HepG2 (cell line): ENCODE results near the gene USP10. TPM values are rescaled to one million over a fixed set of nuclear protein-coding genes. Genes with fewer than 3 reads are reported as not detected.
A peak's percentile ranks its signal among the peaks of the same experiment; 100 is the strongest.

ENCODE experiments used
- ATAC-seq: fragments of 200-7000 bp; cut with Tn5 transposase; 3 replicates; pipeline ENCODE4 v1.9.1; 2020; ENCODE audit warnings: mild to moderate bottlenecking, moderate library complexity
- BruUV-seq: library from RNA; stranded (reverse); fragments of 400-500 nt; replicated peaks from 2 replicates; lab custom pipeline; 2021; lab: Mats Ljungman, UMichigan
- CTCF ChIA-PET: fragments of 300-600 bp; formaldehyde crosslinking; extraction: SDS; loops from one replicate; lab custom pipeline; 2021; ENCODE audit warnings: low total read pairs, inconsistent platforms, low intra/inter-chr PET ratio; lab: Yijun Ruan, JAX
- POLR2A ChIA-PET: fragments of 350-600 bp; sonication (Branson Sonifier 250); formaldehyde crosslinking; loops from one replicate; lab custom pipeline; 2020; ENCODE audit warnings: antibody characterized with exemption, inconsistent platforms; lab: Yijun Ruan, JAX
- DNase-seq: peaks from one replicate; pipeline ENCODE4 v3.0.0-alpha.2; 2015; ENCODE audit warnings: low spot score
- FAIRE-seq: peaks from 3 replicates; lab custom pipeline; 2011; peaks lifted over from hg19 to GRCh38; lab: Jason Lieb, UNC
- H2AFZ ChIP-seq: one replicate; pipeline ENCODE4 v1.6.1; 2011; ENCODE audit warnings: low read length, inconsistent platforms
- H3K27ac ChIP-seq: fragments of 300-600 bp; 3 replicates; pipeline ENCODE4 v1.8.0; 2011; ENCODE audit warnings: mixed run types, mild to moderate bottlenecking, mixed read lengths, low read length, inconsistent platforms; ENCODE audit not compliant: insufficient read depth; ENCODE audit errors: extremely low read length
- H3K27me3 ChIP-seq, 2 experiments: fragments of 200-600 bp in 1 of 2; 2 replicates in 1 of 2; 3 replicates in 1 of 2; pipeline versions ENCODE4 v1.6.0 to v1.8.0; 2011; ENCODE audit warnings: low read length in 2 of 2, mild to moderate bottlenecking in 2 of 2, moderate library complexity in 2 of 2, inconsistent platforms in 1 of 2; ENCODE audit not compliant: insufficient read depth in 2 of 2, control insufficient read depth in 1 of 2
- H3K36me3 ChIP-seq, 2 experiments: fragments of 200-600 bp in 1 of 2; replicated peaks in 1 of 2; 2 replicates in 1 of 2; 3 replicates in 1 of 2; pipeline versions ENCODE4 v1.5.1 to v1.8.0; 2011; ENCODE audit warnings: low read length in 2 of 2, inconsistent platforms in 1 of 2; ENCODE audit not compliant: insufficient read depth in 2 of 2, control insufficient read depth in 1 of 2
- H3K4me1 ChIP-seq: 2 replicates; pipeline ENCODE4 v1.5.1; 2012; ENCODE audit warnings: low read length, inconsistent platforms; ENCODE audit not compliant: insufficient read depth
- H3K4me2 ChIP-seq: 2 replicates; pipeline ENCODE4 v1.6.0; 2011; ENCODE audit warnings: low read depth, low read length, inconsistent platforms
- H3K4me3 ChIP-seq, 3 experiments: fragments of 200-600 bp in 1 of 3; sonication (generic), shearing (Covaris generic) in 1 of 3; replicated peaks in 1 of 3; 2 replicates each; pipeline ENCODE4 v1.5.1; 2011 to 2016; ENCODE audit warnings: low read length in 3 of 3, inconsistent platforms in 2 of 3, low read depth in 2 of 3, mild to moderate bottlenecking in 2 of 3, control low read depth in 1 of 3, mixed read lengths in 1 of 3; ENCODE audit not compliant: insufficient read depth in 1 of 3
- H3K79me2 ChIP-seq: one replicate; pipeline ENCODE4 v1.6.1; 2011; ENCODE audit warnings: low read length, inconsistent platforms; ENCODE audit not compliant: insufficient read depth
- H3K9ac ChIP-seq: 2 replicates; pipeline ENCODE4 v1.6.0; 2011; ENCODE audit warnings: mild to moderate bottlenecking, low read depth, low read length, inconsistent platforms; ENCODE audit not compliant: insufficient read depth
- H3K9me3 ChIP-seq: 2 replicates; pipeline ENCODE4 v1.5.1; 2012; ENCODE audit warnings: mild to moderate bottlenecking, low read length
- H4K20me1 ChIP-seq: 2 replicates; pipeline ENCODE4 v1.6.0; 2011; ENCODE audit warnings: inconsistent platforms, mild to moderate bottlenecking, low read length, moderate library complexity; ENCODE audit not compliant: insufficient read depth
- FOXO1 ChIP-seq: sonication (generic); formaldehyde crosslinking; IDR thresholded peaks from 2 replicates; pipeline ENCODE4 v1.4.0; 2020; ENCODE audit warnings: missing genetic modification reagents
- KDM4B ChIP-seq: sonication (generic); formaldehyde crosslinking; IDR thresholded peaks from 2 replicates; pipeline ENCODE4 v1.4.0; 2020; ENCODE audit warnings: missing genetic modification reagents
- MLX ChIP-seq: IDR thresholded peaks from 2 replicates; pipeline ENCODE4 v1.6.1; 2016
- POLR2G ChIP-seq: fragments of 200-400 bp; formaldehyde crosslinking; IDR thresholded peaks from 2 replicates; pipeline ENCODE4 v1.6.1; 2018; ENCODE audit warnings: mild to moderate bottlenecking, low read depth, low read length, moderate library complexity
- RFX5 ChIP-seq: IDR thresholded peaks from 2 replicates; pipeline ENCODE4 v1.6.1; 2011; ENCODE audit warnings: low read depth, low read length, improper control_type of control experiment
- THAP7 ChIP-seq: sonication (generic); formaldehyde crosslinking; IDR thresholded peaks from 2 replicates; pipeline ENCODE4 v1.8.1; 2023; ENCODE audit warnings: mild to moderate bottlenecking, missing genetic modification reagents
- ZMYM2 ChIP-seq: sonication (generic); formaldehyde crosslinking; IDR thresholded peaks from 2 replicates; pipeline ENCODE4 v1.8.0; 2022; ENCODE audit warnings: mild to moderate bottlenecking, missing genetic modification reagents
- ZNF362 ChIP-seq: sonication (generic); formaldehyde crosslinking; IDR thresholded peaks from 2 replicates; pipeline ENCODE4 v1.4.0; 2020; ENCODE audit warnings: missing genetic modification reagents, mild to moderate bottlenecking, borderline replicate concordance
- ZNF503 ChIP-seq: sonication (generic); formaldehyde crosslinking; IDR thresholded peaks from 2 replicates; pipeline ENCODE4 v1.4.0; 2020; ENCODE audit warnings: missing genetic modification reagents
- ZNF569 ChIP-seq: sonication (generic); formaldehyde crosslinking; IDR thresholded peaks from 2 replicates; pipeline ENCODE4 v1.5.0; 2020; ENCODE audit warnings: mild to moderate bottlenecking, missing genetic modification reagents, moderate library complexity, borderline replicate concordance
- ZNF678 ChIP-seq: sonication (generic); formaldehyde crosslinking; IDR thresholded peaks from 2 replicates; pipeline ENCODE4 v1.4.0; 2020; ENCODE audit warnings: mild to moderate bottlenecking, missing genetic modification reagents
- ZNF737 ChIP-seq: sonication (generic); formaldehyde crosslinking; IDR thresholded peaks from 2 replicates; pipeline ENCODE4 v1.5.0; 2020; ENCODE audit warnings: missing genetic modification reagents, mild to moderate bottlenecking, borderline replicate concordance
- ZNF790 ChIP-seq: sonication (generic); formaldehyde crosslinking; IDR thresholded peaks from 2 replicates; pipeline ENCODE4 v1.8.0; 2022; ENCODE audit warnings: missing genetic modification reagents, mild to moderate bottlenecking, borderline replicate concordance
- WGBS: methylation state at CpG from one replicate; pipeline ENCODE4 v1.1.6; 2017; ENCODE audit warnings: low lambda C conversion rate; 5-methylcytosine and 5-hydroxymethylcytosine counted together
- in situ Hi-C: cut with HindIII; loops from 2 replicates; pipeline ENCODE4 v1.10.0; 2017; ENCODE audit warnings: low pct_unique_long_range_greater_than_20kb; ENCODE audit not compliant: extremely low pct_ligation_motif_present
- intact Hi-C: fragments of 100-400 bp; cut with micrococcal nuclease; formaldehyde crosslinking; loops from one replicate; pipeline ENCODE4 v1.10.0; 2022; ENCODE audit not compliant: unreplicated experiment
- polyA plus RNA-seq, 8 experiments: library from polyadenylated mRNA; depleted of rRNA in 3 of 8; stranded (reverse) in 7 of 8; unstranded in 1 of 8; fragments of >200 nt; fragmentation: Illumina TruSeq in 4 of 8; extraction: Trizol in 4 of 8; gene quantifications; 2 replicates each; pipeline versions ENCODE4 v1.2.1 to v1.2.3, GENCODE V29; 2011 to 2016; ENCODE audit warnings: low read depth in 4 of 8, missing spikeins in 1 of 8, mixed read lengths in 1 of 8; ENCODE audit not compliant: insufficient read depth in 1 of 8
- total RNA-seq, 5 experiments: library from RNA; depleted of rRNA; stranded (reverse); fragments of >200 nt; fragmentation: Illumina TruSeq; extraction: Trizol; gene quantifications; 2 replicates each; pipeline ENCODE4 v1.2.3, GENCODE V29; 2016; ENCODE audit warnings: low read depth in 1 of 5

Gene USP10
- total and polyA plus RNA-seq, 2 of the 13 experiments (the other 11 are each of a cell fraction or from before 2014, with no cell fraction given): 79.1 to 122 TPM

- Histone ChIP-seq H3K27ac (no peak overlapping the region), H2AFZ (no peak overlapping the region), H3K79me2 (peaks cover 97% of the 10 kb centered on the region), H3K9me3 (no peaks in the 10 kb centered on the region), H3K4me2 (no peak overlapping the region), H3K9ac (no peak overlapping the region), H3K4me3 (no peak overlapping the region), H3K4me1 (peaks cover 84% of the 10 kb centered on the region), H3K27me3 (no peaks in the 10 kb centered on the region), H4K20me1 (peaks cover 94% of the 10 kb centered on the region), H3K36me3 (peaks cover 2 to 16% of the 10 kb centered on the region in 2 experiments; a peak in 2 of 5 replicates)
- BruUV-seq: TSS peak; percentile 11
- ChIA-PET CTCF (interaction anchor here (3.7 to 5.1 kb wide), 2 partner anchors 51 to 101 kb away, joined by 38 to 69 read pairs; no protein-coding TSS in a partner anchor), POLR2A (interaction anchor here (2.8 kb wide), 1 partner anchor 21 kb away, joined by 9 read pairs; no protein-coding TSS in a partner anchor)
- TF ChIP-seq RFX5: no peak
- no peak for TF ChIP-seq FOXO1 (CRISPR knock-in tag)
- TF ChIP-seq KDM4B (CRISPR knock-in tag): no peak
- TF ChIP-seq ZMYM2 (CRISPR knock-in tag): no peak
- no peak for TF ChIP-seq ZNF790 (CRISPR knock-in tag)
- no peak for TF ChIP-seq ZNF503 (CRISPR knock-in tag)
- no peak for TF ChIP-seq MLX
- no peak for TF ChIP-seq ZNF678
- TF ChIP-seq ZNF569: no peak
- no peak for TF ChIP-seq ZNF362 (CRISPR knock-in tag)
- no peak for TF ChIP-seq ZNF737 (CRISPR knock-in tag)
- no peak for TF ChIP-seq POLR2G
- TF ChIP-seq THAP7: no peak
- in situ Hi-C loops (loop anchor here (10.0 kb wide), 1 partner anchor 209 kb away; no protein-coding TSS in a partner anchor), intact Hi-C loops (no loop called here)
- 98% methylated on average over 1 of the region's 1 CpG for WGBS
- FAIRE-seq (no peak), DNase-seq (no peak), ATAC-seq (no peak)
Measured at GRCh38 chr16:84723906-84724305, 24.1 kb downstream of the USP10 start.
